Bronchial epithelial cell (primary cell): Measurements from ENCODE around the gene HLA-DRB5. TPM values are rescaled to one million over a fixed set of nuclear protein-coding genes. Genes with fewer than 3 reads are reported as not detected.
"Not testable (repeated sequence)": the region's sequence is repeated elsewhere in the genome, so short reads cannot be mapped to it uniquely, and the experiment has no call there.

Experiments
- DNase-seq: peaks from one replicate; pipeline ENCODE4 v3.0.0-alpha.2; 2010; ENCODE audit warnings: low read depth
- FAIRE-seq: peaks from 2 replicates; lab custom pipeline; 2011; peaks lifted over from hg19 to GRCh38; lab: Jason Lieb, UNC
- H3K27me3 ChIP-seq: 2 replicates; pipeline ENCODE4 v1.5.1; 2011; ENCODE audit warnings: low read length; ENCODE audit not compliant: control insufficient read depth, insufficient read depth
- H3K36me3 ChIP-seq: 2 replicates; pipeline ENCODE4 v1.5.1; 2011; ENCODE audit warnings: low read length; ENCODE audit not compliant: control insufficient read depth, insufficient read depth
- H3K4me3 ChIP-seq: 2 replicates; pipeline ENCODE4 v1.5.1; 2011; ENCODE audit warnings: mild to moderate bottlenecking, low read depth, low read length, control low read depth
- total RNA-seq: library from RNA; depleted of rRNA; stranded (reverse); fragments of >200 nt; gene quantifications from 2 replicates; pipeline ENCODE4 v1.2.1, GENCODE V29; 2014
- TF ChIP-seq, protein P1 (sequence below): IDR thresholded peaks from 2 replicates; pipeline ENCODE4 v1.5.1; 2011; ENCODE audit warnings: mild to moderate bottlenecking, moderate library complexity, low read length, control low read depth, inconsistent platforms; ENCODE audit not compliant: insufficient read depth, severe bottlenecking

The HLA-DRB5 gene
- total RNA-seq, 1 donor from 2014 or later = not detected

DNA sequence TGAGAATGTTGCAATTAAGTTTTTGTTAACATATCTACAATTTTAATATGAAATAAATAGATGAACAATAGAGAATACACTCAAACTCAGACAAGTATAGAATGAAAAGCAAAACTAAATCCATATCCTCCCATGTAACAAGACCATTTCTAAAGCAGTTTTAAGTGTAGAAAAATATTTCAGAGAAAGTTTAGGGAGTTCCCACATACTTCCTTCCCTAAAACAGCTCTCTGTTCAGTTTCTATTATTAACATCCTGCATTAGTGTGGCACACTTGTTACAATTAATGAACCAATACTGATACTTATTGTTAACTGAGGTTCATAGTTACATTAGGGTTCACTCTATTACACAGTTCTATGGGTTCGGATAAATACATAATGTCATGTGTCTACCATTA is 38.4 kb downstream of the HLA-DRB5 start:
- TF ChIP-seq, protein P1, sequence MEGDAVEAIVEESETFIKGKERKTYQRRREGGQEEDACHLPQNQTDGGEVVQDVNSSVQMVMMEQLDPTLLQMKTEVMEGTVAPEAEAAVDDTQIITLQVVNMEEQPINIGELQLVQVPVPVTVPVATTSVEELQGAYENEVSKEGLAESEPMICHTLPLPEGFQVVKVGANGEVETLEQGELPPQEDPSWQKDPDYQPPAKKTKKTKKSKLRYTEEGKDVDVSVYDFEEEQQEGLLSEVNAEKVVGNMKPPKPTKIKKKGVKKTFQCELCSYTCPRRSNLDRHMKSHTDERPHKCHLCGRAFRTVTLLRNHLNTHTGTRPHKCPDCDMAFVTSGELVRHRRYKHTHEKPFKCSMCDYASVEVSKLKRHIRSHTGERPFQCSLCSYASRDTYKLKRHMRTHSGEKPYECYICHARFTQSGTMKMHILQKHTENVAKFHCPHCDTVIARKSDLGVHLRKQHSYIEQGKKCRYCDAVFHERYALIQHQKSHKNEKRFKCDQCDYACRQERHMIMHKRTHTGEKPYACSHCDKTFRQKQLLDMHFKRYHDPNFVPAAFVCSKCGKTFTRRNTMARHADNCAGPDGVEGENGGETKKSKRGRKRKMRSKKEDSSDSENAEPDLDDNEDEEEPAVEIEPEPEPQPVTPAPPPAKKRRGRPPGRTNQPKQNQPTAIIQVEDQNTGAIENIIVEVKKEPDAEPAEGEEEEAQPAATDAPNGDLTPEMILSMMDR = no peak
- FAIRE-seq (no peak), DNase-seq (no peak)
- Histone ChIP-seq H3K4me3 (no peak overlapping the region), H3K27me3 (no peaks in the 10 kb centered on the region), H3K36me3 (no peaks in the 10 kb centered on the region)

GRCh38 chr6:32488083-32488482 is 42.0 kb downstream of the HLA-DRB5 start:
- TF ChIP-seq, protein P1 = no peak
- FAIRE-seq (no peak), DNase-seq (no peak)
- H3K36me3 ChIP-seq = no peaks in the 10 kb centered on the region
- no peak overlapping the region for H3K4me3 ChIP-seq
- H3K27me3 ChIP-seq = no peaks in the 10 kb centered on the region

- Histone ChIP-seq H3K27me3 (no peaks in the 10 kb centered on the region), H3K4me3 (no peak overlapping the region), H3K36me3 (no peaks in the 10 kb centered on the region)
- TF ChIP-seq, protein P1 = no peak
- DNase-seq (no peak), FAIRE-seq (peak; percentile 50)
Observed at GRCh38 chr6:32484614-32484998, 45.5 kb downstream of the HLA-DRB5 start.

DNA sequence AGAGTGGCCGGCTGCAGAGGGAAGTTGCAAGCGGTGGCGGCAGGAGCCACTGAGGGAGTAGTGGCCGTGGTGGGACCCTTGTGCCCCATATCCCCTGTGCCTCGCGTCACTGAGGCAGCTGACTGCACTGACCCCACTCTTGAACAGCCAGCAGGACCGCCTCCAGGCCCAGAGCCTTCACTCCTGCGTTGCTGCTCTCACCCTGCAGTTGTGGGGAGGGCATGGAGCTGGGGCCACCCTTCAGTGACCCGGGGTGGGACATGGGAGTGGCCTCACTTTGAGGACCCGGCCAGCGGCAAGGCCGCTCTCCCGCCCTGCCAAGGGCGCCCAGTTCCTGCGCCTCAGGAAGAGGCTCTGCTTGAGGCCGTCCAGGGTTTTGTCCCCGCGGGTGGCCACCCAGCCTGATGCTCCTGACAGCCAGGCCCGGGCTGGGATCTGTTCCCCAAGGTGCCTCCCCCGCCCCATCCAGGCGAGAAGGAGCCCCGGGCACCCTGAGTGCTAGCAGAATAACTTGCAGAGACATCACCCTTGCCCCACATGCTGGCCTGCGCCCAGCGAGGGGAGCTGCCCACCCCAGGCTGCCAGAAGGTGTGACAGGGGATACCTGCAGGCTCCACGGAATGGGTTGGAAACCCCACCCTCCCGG is 46.0 kb downstream of the HLA-DRB5 start:
- DNase-seq (no peak), FAIRE-seq (no peak)
- no peaks in the 10 kb centered on the region for H3K27me3 ChIP-seq
- TF ChIP-seq, protein P1 = no peak
- H3K4me3 ChIP-seq = no peak overlapping the region
- H3K36me3 ChIP-seq = no peaks in the 10 kb centered on the region

GRCh38 chr6:32475392-32476206 is 54.5 kb downstream of the HLA-DRB5 start:
- H3K27me3 ChIP-seq = no peaks in the 10 kb centered on the region
- no peak overlapping the region for H3K4me3 ChIP-seq
- TF ChIP-seq, protein P1 = no peak
- DNase-seq = no peak
- FAIRE-seq = peak; percentile 60
- H3K36me3 ChIP-seq = no peaks in the 10 kb centered on the region

GRCh38 chr6:32473376-32474348 is 56.4 kb downstream of the HLA-DRB5 start:
- FAIRE-seq, H3K27me3 ChIP-seq, H3K4me3 ChIP-seq, H3K36me3 ChIP-seq, DNase-seq: not testable (repeated sequence)
